ENCODE data around the gene SLIRP.
"Not testable (repeated sequence)": the region's sequence is repeated elsewhere in the genome, so short reads cannot be mapped to it uniquely, and the experiment has no call there.

SLIRP gene

GRCh38 chr14:77746064-77746702, 38.3 kb downstream of the SLIRP start:
- no peak for DNase-seq

- DNase-seq = not testable (repeated sequence)
These were observed 39.5 kb downstream of the SLIRP start for GRCh38 chr14:77747425-77747824.

GRCh38 chr14:77752266-77752665, 44.4 kb downstream of the SLIRP start:
- DNase-seq = no peak

DNA sequence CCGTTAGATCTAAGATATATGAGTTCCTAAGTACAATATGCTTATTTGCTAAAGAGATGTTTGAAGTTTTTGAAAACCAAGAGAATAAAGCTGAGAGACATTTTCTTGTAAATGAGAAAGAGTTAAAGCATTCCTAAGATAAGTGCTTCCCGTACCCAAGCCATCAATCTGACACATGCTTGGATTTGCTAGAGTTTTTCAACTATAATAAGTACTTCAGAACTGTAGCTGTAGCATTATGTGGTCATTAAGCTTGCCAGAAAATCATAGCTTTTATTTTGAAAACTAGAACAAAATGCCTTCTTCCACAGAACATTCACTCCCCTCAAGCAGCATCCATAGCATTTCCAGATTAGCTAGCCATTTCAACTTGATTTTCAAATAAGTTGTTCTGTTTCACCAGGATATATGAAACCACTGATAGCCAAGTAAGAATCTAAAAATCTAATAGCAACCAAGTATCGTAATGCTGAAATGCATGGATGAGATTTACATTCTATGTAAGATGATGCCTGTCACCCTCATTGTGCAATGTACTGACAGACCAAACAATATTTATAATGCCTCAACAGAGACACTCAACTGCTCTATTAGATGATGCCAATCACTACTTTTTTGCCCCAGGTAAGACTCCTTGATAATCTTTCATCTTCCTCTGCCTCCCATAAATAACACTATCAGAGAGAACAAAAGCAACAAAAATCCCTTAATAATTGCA, 45.1 kb downstream of the SLIRP start:
- no peak for DNase-seq

DNA sequence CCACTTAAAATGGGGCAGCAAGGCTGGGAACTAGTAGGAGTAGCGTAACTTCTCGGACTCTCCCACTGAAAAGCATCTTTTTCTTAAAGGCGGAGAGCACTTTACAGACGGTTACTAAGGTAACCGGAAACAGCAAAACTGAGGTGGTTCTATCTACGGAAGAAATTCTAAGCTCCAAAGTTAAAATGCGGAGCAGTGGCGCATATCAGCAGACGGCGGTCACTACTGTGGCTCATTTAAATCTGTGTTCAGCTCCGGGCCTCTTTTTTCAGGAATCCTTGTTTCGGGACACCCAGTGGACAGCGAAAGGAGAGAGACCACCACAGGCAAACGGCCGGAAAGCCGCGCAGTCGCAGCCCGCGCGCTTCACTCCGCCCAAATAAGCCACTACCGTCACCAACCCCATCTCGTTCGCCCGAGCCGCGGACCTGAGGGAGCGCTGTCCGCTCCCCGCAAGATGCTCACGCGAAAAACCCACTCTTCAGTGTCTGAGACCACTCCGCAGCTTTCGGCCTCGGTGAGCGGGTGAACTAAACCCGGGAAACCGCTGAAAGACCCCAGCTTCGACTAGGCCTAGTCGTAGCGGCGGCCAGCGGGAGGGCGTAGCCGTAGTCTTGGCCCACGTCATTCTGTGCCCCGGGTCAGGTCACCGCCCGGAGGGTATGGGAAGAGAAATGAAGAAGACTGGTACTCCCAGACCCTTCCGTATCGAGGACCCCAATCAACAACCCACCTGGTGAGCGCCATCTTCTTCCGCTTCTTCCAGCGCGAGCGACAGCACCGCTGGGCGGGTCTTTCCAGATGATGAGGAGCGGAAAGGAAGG, 52.7 kb downstream of the SLIRP start, which contains the start of gene SNW1:
Gene SNW1, minus strand, starts transcription at position 776 of the 824 bp plus-strand sequence. Its CDS starts 29 bp downstream, at position 747.
- peak; percentile 95 for DNase-seq

DNA sequence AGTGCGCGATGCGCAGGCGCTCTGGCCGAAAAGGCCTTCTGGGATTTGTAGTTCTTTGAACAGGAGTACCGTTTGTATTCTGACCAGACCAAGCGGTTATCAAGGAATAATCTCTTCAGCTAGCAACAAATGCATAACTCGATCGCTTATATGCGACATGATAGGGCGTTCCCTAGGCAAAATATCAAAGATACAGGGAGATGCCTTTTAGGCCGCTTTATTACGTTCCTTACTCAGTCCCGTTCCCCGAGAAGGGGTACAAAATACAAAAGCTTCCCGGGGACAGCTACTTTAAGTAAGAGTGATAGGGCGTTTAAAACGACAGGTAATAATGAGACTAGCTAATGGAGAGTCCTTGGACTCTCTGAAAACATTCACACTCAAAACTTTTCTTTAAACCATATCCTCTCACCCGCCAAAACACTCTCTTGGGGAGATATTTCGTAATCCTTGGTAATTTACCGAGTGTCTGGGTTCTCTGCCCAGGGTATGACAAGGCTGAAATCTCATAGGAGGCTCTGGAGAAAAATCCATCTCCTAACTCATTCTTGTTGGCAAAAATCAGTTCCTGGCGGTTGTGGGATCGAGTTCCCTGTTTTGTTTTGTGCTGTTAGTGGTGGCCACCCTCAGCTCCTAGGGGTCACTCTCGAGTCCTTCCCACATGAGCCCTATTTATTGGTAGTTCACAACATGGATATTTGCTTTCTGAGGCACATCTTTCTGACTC, 53.5 kb downstream of the SLIRP start:
- peak; percentile 5 for DNase-seq

DNA sequence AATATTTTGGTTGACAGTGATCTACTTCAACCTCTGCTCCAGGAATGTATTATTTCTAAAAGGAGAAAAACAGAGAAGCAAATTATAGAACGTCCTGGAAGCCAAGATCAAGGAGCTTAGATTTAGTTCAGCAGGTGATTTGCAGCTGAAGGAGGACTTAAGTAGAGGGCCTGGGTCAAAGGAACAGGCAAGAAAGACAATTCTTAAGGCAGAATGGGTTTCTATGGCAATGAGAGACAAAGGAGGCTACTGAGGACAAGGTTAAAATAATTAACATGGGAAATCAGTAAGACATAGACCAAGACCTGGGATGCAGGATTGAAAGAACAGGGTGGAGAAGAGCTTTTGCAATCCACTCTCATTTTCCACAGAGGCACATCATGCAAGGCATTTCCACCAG, 55.4 kb downstream of the SLIRP start:
- DNase-seq = no peak

GRCh38 chr14:77763978-77764377, 56.1 kb downstream of the SLIRP start:
- DNase-seq = no peak
